ENCODE results near the gene AFMID.
"Not testable (repeated sequence)": the region's sequence is repeated elsewhere in the genome, so short reads cannot be mapped to it uniquely, and the experiment has no call there.

AFMID gene

GRCh38 chr17:78154903-78155811 is 32.0 kb upstream of the AFMID start:
- no peak for DNase-seq (ENCODE audit: low read depth in 2 of 2)

- no peak for DNase-seq (ENCODE audit: low read depth in 2 of 2)
Observed at GRCh38 chr17:78159575-78160158, 27.5 kb upstream of the AFMID start.

GRCh38 chr17:78163881-78164747 is 23.0 kb upstream of the AFMID start:
- DNase-seq (ENCODE audit: low read depth in 2 of 2): no peak

GRCh38 chr17:78164748-78165607 is 22.2 kb upstream of the AFMID start:
- no peak for DNase-seq (ENCODE audit: low read depth in 2 of 2)

GRCh38 chr17:78166416-78166815 is 20.7 kb upstream of the AFMID start:
- DNase-seq (ENCODE audit: low read depth in 2 of 2): no peak

- DNase-seq (ENCODE audit: low read depth in 2 of 2): peak; percentile 84 to 87
Observed at GRCh38 chr17:78168242-78168902, 18.8 kb upstream of the AFMID start, which contains the start of gene SYNGR2. TSS of gene SYNGR2 (plus strand) at chr17:78168581. CDS start at chr17:78168617, 36 bp downstream.

- peak in 1 of 2 donors; percentile 53 for DNase-seq (ENCODE audit: low read depth in 2 of 2)
Observed at GRCh38 chr17:78168903-78169793, 18.0 kb upstream of the AFMID start.

- DNase-seq (ENCODE audit: low read depth in 2 of 2): no peak
Observed at GRCh38 chr17:78170692-78171590, 16.2 kb upstream of the AFMID start.

- not testable (repeated sequence) for DNase-seq (ENCODE audit: low read depth in 2 of 2)
Observed at GRCh38 chr17:78171591-78172248, 15.4 kb upstream of the AFMID start.

GRCh38 chr17:78172249-78173051 is 14.7 kb upstream of the AFMID start:
- DNase-seq (ENCODE audit: low read depth in 2 of 2): no peak

GRCh38 chr17:78173097-78173715 is 14.0 kb upstream of the AFMID start:
- no peak for DNase-seq (ENCODE audit: low read depth in 2 of 2)

GRCh38 chr17:78174346-78174869 is 12.8 kb upstream of the AFMID start:
- DNase-seq (ENCODE audit: low read depth in 2 of 2): no peak

GRCh38 chr17:78174870-78175642 is 12.1 kb upstream of the AFMID start:
- no peak for DNase-seq (ENCODE audit: low read depth in 2 of 2)

GRCh38 chr17:78175643-78175981 is 11.6 kb upstream of the AFMID start:
- no peak for DNase-seq (ENCODE audit: low read depth in 2 of 2)

- peak; percentile 64 to 70 for DNase-seq (ENCODE audit: low read depth in 2 of 2)
Observed at GRCh38 chr17:78176548-78177025, 10.6 kb upstream of the AFMID start.

GRCh38 chr17:78179372-78179771 is 7.8 kb upstream of the AFMID start:
- no peak for DNase-seq (ENCODE audit: low read depth in 2 of 2)
